HepG2 (cell line): ENCODE data around the gene ZNF507. TPM values are rescaled to one million over a fixed set of nuclear protein-coding genes. Genes with fewer than 3 reads are reported as not detected.
A peak's percentile ranks its signal among the peaks of the same experiment; 100 is the strongest.

Experiments used
- BHLHE40 ChIP-seq: IDR thresholded peaks from 2 replicates; pipeline ENCODE4 v1.6.1; 2011; ENCODE audit warnings: low read length, improper control_type of control experiment
- CHCHD3 ChIP-seq: sonication (generic); formaldehyde crosslinking; IDR thresholded peaks from 2 replicates; pipeline ENCODE4 v1.8.0; 2022; ENCODE audit warnings: mild to moderate bottlenecking, missing genetic modification reagents, moderate library complexity
- DRAP1 ChIP-seq: IDR thresholded peaks from 2 replicates; pipeline ENCODE4 v1.6.1; 2016; ENCODE audit warnings: missing genetic modification reagents, missing compliant biosample characterization
- FOXA1 ChIP-seq, 2 experiments: fragments of 450-650 bp in 1 of 2; sonication (generic) in 1 of 2; formaldehyde crosslinking in 1 of 2; IDR thresholded peaks; 2 replicates each; pipeline versions ENCODE4 v1.4.0 to v1.6.1; 2016 to 2020; ENCODE audit warnings: missing genetic modification reagents in 1 of 2
- FOXJ3 ChIP-seq: sonication (generic); formaldehyde crosslinking; IDR thresholded peaks from 2 replicates; pipeline ENCODE4 v1.4.0; 2020; ENCODE audit warnings: missing genetic modification reagents, mild to moderate bottlenecking, borderline replicate concordance
- FOXO4 ChIP-seq: sonication (generic); formaldehyde crosslinking; conservative IDR thresholded peaks from 2 replicates; pipeline ENCODE4 v1.8.1; 2023; ENCODE audit warnings: missing genetic modification reagents
- HHEX ChIP-seq: IDR thresholded peaks from 2 replicates; pipeline ENCODE4 v1.6.1; 2016; ENCODE audit warnings: control low read depth
- MEIS1 ChIP-seq: sonication (generic); formaldehyde crosslinking; IDR thresholded peaks from 2 replicates; pipeline ENCODE4 v1.9.0; 2021; ENCODE audit warnings: mild to moderate bottlenecking, missing genetic modification reagents, moderate library complexity, borderline replicate concordance
- MTA1 ChIP-seq: sonication (generic); formaldehyde crosslinking; IDR thresholded peaks from 2 replicates; pipeline ENCODE4 v1.4.0; 2020; ENCODE audit warnings: missing genetic modification reagents, mild to moderate bottlenecking, borderline replicate concordance
- SP140L ChIP-seq: sonication (generic); formaldehyde crosslinking; IDR thresholded peaks from 2 replicates; pipeline ENCODE4 v1.4.0; 2020; ENCODE audit warnings: missing genetic modification reagents, borderline replicate concordance
- SRSF9 ChIP-seq: fragments of 200-400 bp; formaldehyde crosslinking; IDR thresholded peaks from 2 replicates; pipeline ENCODE4 v1.6.1; 2018; ENCODE audit warnings: borderline replicate concordance, mild to moderate bottlenecking, low read depth, low read length; ENCODE audit not compliant: insufficient read depth, poor library complexity, severe bottlenecking
- TCF12 ChIP-seq, 2 experiments: fragments of 450-650 bp in 1 of 2; sonication (generic) in 1 of 2; formaldehyde crosslinking in 1 of 2; IDR thresholded peaks; 2 replicates each; pipeline versions ENCODE4 v1.6.1 to v1.8.0; 2017 to 2022; ENCODE audit warnings: antibody characterized with exemption in 1 of 2, mild to moderate bottlenecking in 1 of 2, missing genetic modification reagents in 1 of 2, moderate library complexity in 1 of 2
- TGIF2 ChIP-seq: IDR thresholded peaks from 2 replicates; pipeline ENCODE4 v1.6.1; 2016; ENCODE audit warnings: control low read depth, missing compliant biosample characterization
- XRCC5 ChIP-seq: fragments of 200-400 bp; formaldehyde crosslinking; optimal IDR thresholded peaks from 2 replicates; pipeline ENCODE3; 2017; ENCODE audit warnings: mild to moderate bottlenecking, low read length
- ZNF124 ChIP-seq: sonication (generic); formaldehyde crosslinking; IDR thresholded peaks from 2 replicates; pipeline ENCODE4 v1.4.0; 2020; ENCODE audit warnings: missing genetic modification reagents
- ZNF264 ChIP-seq: sonication (generic); formaldehyde crosslinking; IDR thresholded peaks from 2 replicates; pipeline ENCODE4 v1.4.0; 2020; ENCODE audit warnings: missing genetic modification reagents
- ZNF326 ChIP-seq: sonication (generic); formaldehyde crosslinking; IDR thresholded peaks from 2 replicates; pipeline ENCODE4 v1.4.0; 2020; ENCODE audit warnings: missing genetic modification reagents, borderline replicate concordance
- ZNF430 ChIP-seq: sonication (generic); formaldehyde crosslinking; IDR thresholded peaks from 2 replicates; pipeline ENCODE4 v1.9.0; 2021; ENCODE audit warnings: mild to moderate bottlenecking, missing genetic modification reagents
- ZNF460 ChIP-seq: sonication (generic); formaldehyde crosslinking; IDR thresholded peaks from 2 replicates; pipeline ENCODE4 v1.5.1; 2020; ENCODE audit warnings: missing genetic modification reagents, mild to moderate bottlenecking, borderline replicate concordance
- ZNF563 ChIP-seq: sonication (generic); formaldehyde crosslinking; IDR thresholded peaks from 2 replicates; pipeline ENCODE4 v1.8.0; 2022; ENCODE audit warnings: mild to moderate bottlenecking, moderate library complexity, missing genetic modification reagents
- ZNF567 ChIP-seq: sonication (generic); formaldehyde crosslinking; IDR thresholded peaks from 2 replicates; pipeline ENCODE4 v1.8.1; 2023; ENCODE audit warnings: mild to moderate bottlenecking, missing genetic modification reagents, borderline replicate concordance
- ZNF570 ChIP-seq: sonication (generic); formaldehyde crosslinking; IDR thresholded peaks from 2 replicates; pipeline ENCODE4 v1.4.0; 2020; ENCODE audit warnings: mild to moderate bottlenecking, missing genetic modification reagents, borderline replicate concordance
- polyA plus RNA-seq, 8 experiments: library from polyadenylated mRNA; depleted of rRNA in 3 of 8; stranded (reverse) in 7 of 8; unstranded in 1 of 8; fragments of >200 nt; fragmentation: Illumina TruSeq in 4 of 8; extraction: Trizol in 4 of 8; gene quantifications; 2 replicates each; pipeline versions ENCODE4 v1.2.1 to v1.2.3, GENCODE V29; 2011 to 2016; ENCODE audit warnings: low read depth in 4 of 8, missing spikeins in 1 of 8, mixed read lengths in 1 of 8; ENCODE audit not compliant: insufficient read depth in 1 of 8
- total RNA-seq, 5 experiments: library from RNA; depleted of rRNA; stranded (reverse); fragments of >200 nt; fragmentation: Illumina TruSeq; extraction: Trizol; gene quantifications; 2 replicates each; pipeline ENCODE4 v1.2.3, GENCODE V29; 2016; ENCODE audit warnings: low read depth in 1 of 5
- TF ChIP-seq, protein P1 (sequence below): sonication (generic); formaldehyde crosslinking; IDR thresholded peaks from 2 replicates; pipeline ENCODE4 v1.9.0; 2021; ENCODE audit warnings: missing genetic modification reagents, borderline replicate concordance
- TF ChIP-seq, protein P2 (sequence below): sonication (generic); formaldehyde crosslinking; IDR thresholded peaks from 2 replicates; pipeline ENCODE4 v1.5.1; 2020; ENCODE audit warnings: missing genetic modification reagents, mild to moderate bottlenecking, borderline replicate concordance

ZNF507 gene
- total and polyA plus RNA-seq, 2 of the 13 experiments (the other 11 are each of a cell fraction or from before 2014, with no cell fraction given): 7.3 to 10.9 TPM

DNA sequence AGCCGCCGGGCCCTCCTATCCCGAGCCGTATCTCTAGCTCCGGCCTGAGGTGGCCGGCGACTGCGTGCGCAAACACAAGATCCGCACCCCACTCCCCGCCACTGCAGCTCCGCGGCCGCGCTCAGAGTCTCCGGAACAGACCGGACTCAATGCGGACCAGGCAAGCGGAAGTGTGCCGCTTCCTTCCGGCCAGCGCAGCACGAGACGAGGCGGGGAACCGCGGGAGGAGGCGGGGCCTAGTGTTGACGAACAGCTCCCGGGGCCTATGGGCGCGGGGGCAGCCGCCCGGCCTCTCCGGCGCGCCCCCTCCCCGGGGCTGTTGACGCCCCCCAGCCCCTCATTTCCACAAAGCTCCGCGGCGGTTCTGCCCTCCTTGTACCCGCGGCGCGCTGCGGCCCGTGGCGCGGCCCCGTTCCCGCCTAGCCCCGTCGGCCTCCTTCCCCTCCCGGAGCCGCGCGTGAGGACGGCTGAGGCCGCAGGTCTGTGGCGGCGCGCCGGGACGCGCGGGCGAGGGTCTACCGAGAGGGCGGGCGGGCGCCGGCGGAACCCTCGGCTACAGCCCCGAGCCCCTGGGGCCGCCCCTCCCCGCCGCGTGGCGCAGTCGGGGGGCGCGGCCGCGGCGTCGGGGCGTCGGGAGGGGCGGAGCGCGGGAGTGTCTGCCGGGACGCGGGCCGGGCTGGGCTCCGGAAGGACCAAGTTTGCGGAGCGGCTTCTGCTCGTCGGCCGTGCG lies 60.2 kb downstream of the ZNF507 start, which contains the start of gene DPY19L3 (continued):
- TF ChIP-seq, protein P1, sequence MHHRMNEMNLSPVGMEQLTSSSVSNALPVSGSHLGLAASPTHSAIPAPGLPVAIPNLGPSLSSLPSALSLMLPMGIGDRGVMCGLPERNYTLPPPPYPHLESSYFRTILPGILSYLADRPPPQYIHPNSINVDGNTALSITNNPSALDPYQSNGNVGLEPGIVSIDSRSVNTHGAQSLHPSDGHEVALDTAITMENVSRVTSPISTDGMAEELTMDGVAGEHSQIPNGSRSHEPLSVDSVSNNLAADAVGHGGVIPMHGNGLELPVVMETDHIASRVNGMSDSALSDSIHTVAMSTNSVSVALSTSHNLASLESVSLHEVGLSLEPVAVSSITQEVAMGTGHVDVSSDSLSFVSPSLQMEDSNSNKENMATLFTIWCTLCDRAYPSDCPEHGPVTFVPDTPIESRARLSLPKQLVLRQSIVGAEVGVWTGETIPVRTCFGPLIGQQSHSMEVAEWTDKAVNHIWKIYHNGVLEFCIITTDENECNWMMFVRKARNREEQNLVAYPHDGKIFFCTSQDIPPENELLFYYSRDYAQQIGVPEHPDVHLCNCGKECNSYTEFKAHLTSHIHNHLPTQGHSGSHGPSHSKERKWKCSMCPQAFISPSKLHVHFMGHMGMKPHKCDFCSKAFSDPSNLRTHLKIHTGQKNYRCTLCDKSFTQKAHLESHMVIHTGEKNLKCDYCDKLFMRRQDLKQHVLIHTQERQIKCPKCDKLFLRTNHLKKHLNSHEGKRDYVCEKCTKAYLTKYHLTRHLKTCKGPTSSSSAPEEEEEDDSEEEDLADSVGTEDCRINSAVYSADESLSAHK (CRISPR knock-in tag): no peak
- no peak; the same call in 1 of the 2 replicates for TF ChIP-seq MTA1
- TF ChIP-seq ZNF563 (CRISPR knock-in tag): 0 out of 2 replicates have a peak, but pooled peaks have one; percentile 59
- TF ChIP-seq DRAP1: peak; percentile 76
- TF ChIP-seq ZNF264 (CRISPR knock-in tag): no peak
- no peak for TF ChIP-seq FOXJ3
- no peak for TF ChIP-seq SRSF9
- TF ChIP-seq ZNF460 (CRISPR knock-in tag): no peak
- TF ChIP-seq FOXO4: no peak
- peak; percentile 43 for TF ChIP-seq XRCC5
- TF ChIP-seq HHEX (CRISPR knock-in tag): no peak
- TF ChIP-seq SP140L: no peak; the same call in 1 of the 2 replicates
- no peak for TF ChIP-seq CHCHD3 (CRISPR knock-in tag)
- TF ChIP-seq TCF12 (IDR thresholded peaks at IDR 0.05): no peak
- TF ChIP-seq TCF12 (CRISPR knock-in tag; IDR thresholded peaks at IDR 0.05): no peak
- TF ChIP-seq TGIF2 (CRISPR knock-in tag): peak; percentile 39; the same call in 1 of the 2 replicates
- no peak for TF ChIP-seq ZNF570 (CRISPR knock-in tag)
- TF ChIP-seq FOXA1 (IDR thresholded peaks at IDR 0.05): no peak
- TF ChIP-seq FOXA1 (CRISPR knock-in tag; IDR thresholded peaks at IDR 0.05): peak; percentile 45
- peak; percentile 45; the same call in 1 of the 2 replicates for TF ChIP-seq ZNF124 (CRISPR knock-in tag)
- TF ChIP-seq ZNF567 (CRISPR knock-in tag): no peak
- no peak for TF ChIP-seq MEIS1 (CRISPR knock-in tag)
- peak; percentile 66 for TF ChIP-seq ZNF430 (CRISPR knock-in tag)
- TF ChIP-seq, protein P2, sequence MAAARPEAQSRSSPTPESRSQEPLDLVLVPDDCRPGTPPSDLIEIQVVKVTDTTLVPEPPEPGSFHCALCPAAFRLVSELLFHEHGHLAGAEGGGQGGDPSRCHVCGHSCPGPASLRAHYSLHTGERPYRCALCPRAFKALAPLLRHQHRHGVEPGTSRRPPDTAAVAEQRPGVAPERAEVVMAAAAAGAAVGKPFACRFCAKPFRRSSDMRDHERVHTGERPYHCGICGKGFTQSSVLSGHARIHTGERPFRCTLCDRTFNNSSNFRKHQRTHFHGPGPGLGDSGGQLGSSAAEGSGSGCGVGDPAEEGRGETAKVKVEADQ: no peak; the same call in 1 of the 2 replicates
- TF ChIP-seq ZNF326 (CRISPR knock-in tag): no peak
- TF ChIP-seq BHLHE40: peak; percentile 99
